GM12878 (cell line): ENCODE data around the gene C11orf98.

ENCODE experiments used
- ASH2L ChIP-seq: fragments of 300-600, 200-600 bp; sonication (generic); IDR thresholded peaks from 2 replicates; pipeline ENCODE4 v1.6.1; 2017; ENCODE audit warnings: low read depth, mild to moderate bottlenecking, borderline replicate concordance
- CBFB ChIP-seq: IDR thresholded peaks from 2 replicates; pipeline ENCODE4 v1.6.1; 2016; ENCODE audit warnings: antibody characterized with exemption, low read depth
- CEBPB ChIP-seq, 2 experiments: fragments of 150-350 bp in 1 of 2; IDR thresholded peaks; 2 replicates each; pipeline ENCODE4 v1.6.1; 2012 to 2014; ENCODE audit warnings: low read depth in 2 of 2, low read length in 2 of 2, borderline replicate concordance in 1 of 2, inconsistent platforms in 1 of 2
- CHD2 ChIP-seq: IDR thresholded peaks from 2 replicates; pipeline ENCODE4 v1.6.1; 2011; ENCODE audit warnings: low read depth, low read length, improper control_type of control experiment, borderline replicate concordance
- JUNB ChIP-seq: IDR thresholded peaks from 2 replicates; pipeline ENCODE4 v1.6.1; 2016; ENCODE audit warnings: antibody characterized with exemption, mild to moderate bottlenecking
- POLR2A ChIP-seq: IDR thresholded peaks from 2 replicates; pipeline ENCODE4 v1.6.1; 2011; ENCODE audit warnings: low read depth, mild to moderate bottlenecking, low read length
- RBBP5 ChIP-seq: fragments of 200-600 bp; sonication (generic); conservative IDR thresholded peaks from 2 replicates; pipeline ENCODE4 v1.6.1; 2016

GRCh38 chr11:62705880-62706849 lies 41.2 kb upstream of the C11orf98 start:
- TF ChIP-seq CHD2 (no peak), CEBPB (IDR thresholded peaks at IDR 0.05; ENCODE audit: borderline replicate concordance in 1 of 2, low read depth in 2 of 2, low read length in 2 of 2) (no peak), CBFB (no peak), JUNB (no peak), POLR2A (peak; percentile 78), ASH2L (no peak), RBBP5 (no peak)
